IMR-90 (cell line): Measurements from ENCODE around the gene KCNG4. TPM values are rescaled to one million over a fixed set of nuclear protein-coding genes. Genes with fewer than 3 reads are reported as not detected.
A peak's percentile ranks its signal among the peaks of the same experiment; 100 is the strongest.

ENCODE experiments used
- ATAC-seq: fragments of 200-7000 bp; cut with Tn5 transposase; 2 replicates; pipeline ENCODE4 v1.9.1; 2020; ENCODE audit warnings: low read depth, mild to moderate bottlenecking, moderate library complexity
- BruUV-seq: library from RNA; stranded (reverse); fragments of 400-500 nt; replicated peaks from 2 replicates; lab custom pipeline; 2021; lab: Mats Ljungman, UMichigan
- CTCF ChIA-PET: fragments of 300-600 bp; formaldehyde crosslinking; extraction: SDS; loops from one replicate; lab custom pipeline; 2021; ENCODE audit warnings: antibody characterized with exemption; lab: Yijun Ruan, JAX
- POLR2A ChIA-PET: fragments of 300-600 bp; sonication (Branson Sonifier 250); formaldehyde crosslinking; loops from one replicate; lab custom pipeline; 2022; ENCODE audit warnings: antibody characterized with exemption; ENCODE audit not compliant: unreplicated experiment; lab: Charles Lee
- DNase-seq: peaks from one replicate; pipeline ENCODE4 v3.0.0; 2013
- H2AFZ ChIP-seq: replicated peaks from 2 replicates; pipeline ENCODE3; 2013; ENCODE audit warnings: low read length, mild to moderate bottlenecking; ENCODE audit not compliant: poor library complexity
- H2AK5ac ChIP-seq: 2 replicates; pipeline ENCODE4 v1.6.1; 2013; ENCODE audit warnings: low read depth, low read length, inconsistent platforms
- H2AK9ac ChIP-seq: replicated peaks from 2 replicates; pipeline ENCODE3; 2013; ENCODE audit warnings: mild to moderate bottlenecking, low read depth, low read length, moderate library complexity; ENCODE audit not compliant: poor library complexity
- H2BK120ac ChIP-seq: 2 replicates; pipeline ENCODE4 v1.6.1; 2013; ENCODE audit warnings: low read depth, low read length, inconsistent platforms
- H2BK15ac ChIP-seq: 3 replicates; pipeline ENCODE4 v1.6.1; 2013; ENCODE audit warnings: low read depth, low read length, inconsistent platforms
- H2BK20ac ChIP-seq: 2 replicates; pipeline ENCODE4 v1.6.1; 2013; ENCODE audit warnings: low read depth, mild to moderate bottlenecking, inconsistent platforms, low read length, moderate library complexity
- H2BK5ac ChIP-seq: 2 replicates; pipeline ENCODE4 v1.6.1; 2013; ENCODE audit warnings: mild to moderate bottlenecking, low read depth, low read length, inconsistent platforms; ENCODE audit not compliant: poor library complexity, severe bottlenecking
- H3K14ac ChIP-seq: replicated peaks from 2 replicates; pipeline ENCODE4 v1.6.1; 2013; ENCODE audit warnings: low read depth, low read length, inconsistent platforms
- H3K18ac ChIP-seq: 2 replicates; pipeline ENCODE4 v1.6.1; 2013; ENCODE audit warnings: low read depth, low read length, control low read depth
- H3K23ac ChIP-seq: 2 replicates; pipeline ENCODE4 v1.6.1; 2013; ENCODE audit warnings: low read depth, low read length, inconsistent platforms
- H3K27ac ChIP-seq: 2 replicates; pipeline ENCODE4 v1.5.1; 2013; ENCODE audit warnings: mild to moderate bottlenecking, control low read depth, low read length; ENCODE audit not compliant: insufficient read depth
- H3K27me3 ChIP-seq: 2 replicates; pipeline ENCODE4 v1.6.1; 2013; ENCODE audit warnings: low read length; ENCODE audit not compliant: control insufficient read depth, insufficient read depth
- H3K36me3 ChIP-seq: 2 replicates; pipeline ENCODE4 v1.6.1; 2013; ENCODE audit warnings: low read length, mixed read lengths; ENCODE audit not compliant: control insufficient read depth, insufficient read depth
- H3K4ac ChIP-seq: 2 replicates; pipeline ENCODE4 v1.6.1; 2013; ENCODE audit warnings: low read depth, low read length, inconsistent platforms
- H3K4me1 ChIP-seq: 2 replicates; pipeline ENCODE4 v1.6.1; 2013; ENCODE audit warnings: low read length, mixed read lengths; ENCODE audit not compliant: control insufficient read depth, insufficient read depth
- H3K4me2 ChIP-seq: 2 replicates; pipeline ENCODE4 v1.6.1; 2013; ENCODE audit warnings: low read depth, mild to moderate bottlenecking, control low read depth, low read length, moderate library complexity
- H3K4me3 ChIP-seq: 2 replicates; pipeline ENCODE4 v1.5.1; 2013; ENCODE audit warnings: low read depth, mild to moderate bottlenecking, control low read depth, low read length, moderate library complexity; ENCODE audit not compliant: insufficient read depth
- H3K56ac ChIP-seq: 2 replicates; pipeline ENCODE4 v1.6.1; 2013; ENCODE audit warnings: low read length, inconsistent platforms; ENCODE audit not compliant: insufficient read depth; ENCODE audit errors: extremely low read depth
- H3K79me1 ChIP-seq, 2 experiments: 2 replicates each; pipeline ENCODE4 v1.6.1; 2013; ENCODE audit warnings: low read length in 2 of 2, inconsistent platforms in 1 of 2, low read depth in 1 of 2
- H3K9ac ChIP-seq: 2 replicates; pipeline ENCODE4 v1.6.1; 2013; ENCODE audit warnings: low read depth, low read length, control low read depth
- H3K9me1 ChIP-seq: 2 replicates; pipeline ENCODE4 v1.6.1; 2013; ENCODE audit warnings: low read length, inconsistent platforms; ENCODE audit not compliant: insufficient read depth
- H3K9me3 ChIP-seq: 2 replicates; pipeline ENCODE4 v1.6.1; 2013; ENCODE audit warnings: low read length; ENCODE audit not compliant: control insufficient read depth, insufficient read depth
- H4K20me1 ChIP-seq: 2 replicates; pipeline ENCODE4 v1.6.1; 2013; ENCODE audit warnings: low read length, inconsistent platforms; ENCODE audit not compliant: insufficient read depth
- H4K5ac ChIP-seq: 2 replicates; pipeline ENCODE4 v1.6.1; 2013; ENCODE audit warnings: mild to moderate bottlenecking, low read depth, low read length, control low read depth
- H4K8ac ChIP-seq, 2 experiments: 2 replicates each; pipeline ENCODE4 v1.6.1; 2013; ENCODE audit warnings: low read depth in 2 of 2, low read length in 2 of 2, control low read depth in 1 of 2, inconsistent platforms in 1 of 2
- H4K91ac ChIP-seq: 2 replicates; pipeline ENCODE4 v1.6.1; 2013; ENCODE audit warnings: low read depth, low read length, inconsistent platforms; ENCODE audit not compliant: insufficient read depth
- BHLHE40 ChIP-seq: fragments of 150-350 bp; IDR thresholded peaks from 2 replicates; pipeline ENCODE4 v1.6.1; 2016; ENCODE audit warnings: mild to moderate bottlenecking, low read depth, low read length
- CEBPB ChIP-seq: IDR thresholded peaks from 2 replicates; pipeline ENCODE4 v1.6.1; 2012; ENCODE audit warnings: low read depth, low read length, improper control_type of control experiment
- CHD1 ChIP-seq: IDR thresholded peaks from 2 replicates; pipeline ENCODE4 v1.6.1; 2012; ENCODE audit warnings: low read depth, low read length, improper control_type of control experiment
- CTCF ChIP-seq: conservative IDR thresholded peaks from 2 replicates; pipeline ENCODE4 v1.5.1; 2012; ENCODE audit warnings: mild to moderate bottlenecking, low read depth, low read length, improper control_type of control experiment
- ELK1 ChIP-seq: fragments of 150-350 bp; IDR thresholded peaks from 2 replicates; pipeline ENCODE4 v1.6.1; 2016; ENCODE audit warnings: low read depth, mild to moderate bottlenecking, low read length, moderate library complexity, borderline replicate concordance
- FOS ChIP-seq: fragments of 150-350 bp; IDR thresholded peaks from 2 replicates; pipeline ENCODE4 v1.6.1; 2016; ENCODE audit warnings: low read depth, low read length
- MAFK ChIP-seq: IDR thresholded peaks from 2 replicates; pipeline ENCODE4 v1.6.1; 2012; ENCODE audit warnings: low read depth, low read length, improper control_type of control experiment
- MAZ ChIP-seq: IDR thresholded peaks from 2 replicates; pipeline ENCODE4 v1.6.1; 2012; ENCODE audit warnings: low read depth, mild to moderate bottlenecking, low read length, improper control_type of control experiment, moderate library complexity, borderline replicate concordance
- MXI1 ChIP-seq: IDR thresholded peaks from 2 replicates; pipeline ENCODE4 v1.6.1; 2012; ENCODE audit warnings: low read depth, mild to moderate bottlenecking, low read length, moderate library complexity, borderline replicate concordance
- NFE2L2 ChIP-seq: fragments of 150-350 bp; IDR thresholded peaks from 2 replicates; pipeline ENCODE4 v1.6.1; 2016; ENCODE audit warnings: low read depth, mild to moderate bottlenecking, low read length
- POLR2A ChIP-seq: IDR thresholded peaks from 2 replicates; pipeline ENCODE4 v1.6.1; 2012; ENCODE audit warnings: mild to moderate bottlenecking, low read depth, low read length
- RAD21 ChIP-seq: IDR thresholded peaks from 2 replicates; pipeline ENCODE4 v1.6.1; 2012; ENCODE audit warnings: low read length, improper control_type of control experiment
- RCOR1 ChIP-seq: IDR thresholded peaks from 2 replicates; pipeline ENCODE4 v1.6.1; 2012; ENCODE audit warnings: mild to moderate bottlenecking, low read length, improper control_type of control experiment; ENCODE audit not compliant: insufficient replicate concordance
- RFX5 ChIP-seq: IDR thresholded peaks from 2 replicates; pipeline ENCODE4 v1.8.0; 2012; ENCODE audit warnings: low read depth, mild to moderate bottlenecking, low read length, moderate library complexity
- SMC3 ChIP-seq: fragments of 150-350 bp; IDR thresholded peaks from 2 replicates; pipeline ENCODE4 v1.6.1; 2016; ENCODE audit warnings: low read depth, mild to moderate bottlenecking, antibody characterized with exemption, low read length, moderate library complexity
- USF2 ChIP-seq: fragments of 150-350 bp; IDR thresholded peaks from 2 replicates; pipeline ENCODE4 v1.6.1; 2017; ENCODE audit warnings: mild to moderate bottlenecking, antibody characterized with exemption, low read length, low read depth
- WGBS, 2 experiments: methylation state at CpG; one replicate each; pipeline versions ENCODE4 v1.1.5 to v1.1.7; 2013; ENCODE audit warnings: missing lambda C conversion rate in 2 of 2; ENCODE audit not compliant: insufficient read length in 1 of 2; ENCODE audit errors: extremely low coverage in 2 of 2; 5-methylcytosine and 5-hydroxymethylcytosine counted together
- dilution Hi-C: fragments of 300-500 bp; cut with HindIII; formaldehyde crosslinking; loops from one replicate; pipeline ENCODE4 v1.14.3; 2018; ENCODE audit warnings: low sequenced_read_pairs; ENCODE audit not compliant: unreplicated experiment
- in situ Hi-C: fragments of 300-500 bp; cut with MboI; formaldehyde crosslinking; loops from 3 replicates; pipeline ENCODE4 v1.14.3; 2019; ENCODE audit warnings: low sequenced_read_pairs, inconsistent platforms, mixed read lengths
- intact Hi-C: fragments of 100-400 bp; cut with micrococcal nuclease; formaldehyde crosslinking; loops from 2 replicates; pipeline ENCODE4 v1.10.0; 2022
- polyA plus RNA-seq, 3 experiments: library from polyadenylated mRNA; depleted of rRNA; stranded (reverse); fragments of >200 nt; gene quantifications; 2 replicates each; pipeline ENCODE4 v1.2.3, GENCODE V29; 2012; ENCODE audit warnings: low replicate concordance in 1 of 3
- total RNA-seq: library from RNA; depleted of rRNA; stranded (reverse); fragments of >200 nt; gene quantifications from 2 replicates; pipeline ENCODE4 v1.2.3, GENCODE V29; 2012

The KCNG4 gene
- total and polyA plus RNA-seq, 2 of the 4 experiments (the other 2 are of a cell fraction): not detected

GRCh38 chr16:84278333-84278732 is 38.5 kb upstream of the KCNG4 start:
- Histone ChIP-seq H2BK20ac (no peak overlapping the region), H3K9me1 (no peaks in the 10 kb centered on the region), H3K9me3 (no peaks in the 10 kb centered on the region), H3K9ac (no peak overlapping the region), H3K56ac (no peak overlapping the region), H2BK120ac (no peak overlapping the region), H3K36me3 (no peaks in the 10 kb centered on the region), H4K20me1 (no peaks in the 10 kb centered on the region), H2BK15ac (no peak overlapping the region), H3K79me1 (no peaks in the 10 kb centered on the region), H2AFZ (no peak overlapping the region), H3K14ac (no peak overlapping the region), H4K5ac (no peak overlapping the region), H3K27ac (no peak overlapping the region), H3K18ac (no peak overlapping the region), H4K91ac (no peak overlapping the region; the same call in 1 of the 2 replicates), H2BK5ac (no peak overlapping the region), H3K4ac (0 out of 2 replicates have a peak overlapping the region, but pooled peaks have one; percentile 21), H3K4me2 (no peak overlapping the region), H2AK5ac (no peak overlapping the region), H3K4me1 (no peaks in the 10 kb centered on the region; the same call in 1 of the 2 replicates), H3K4me3 (no peak overlapping the region), H2AK9ac (no peak overlapping the region), H3K23ac (no peak overlapping the region), H4K8ac (no peak overlapping the region), H3K27me3 (peaks cover 12% of the 10 kb centered on the region)
- DNase-seq: no peak
- intact Hi-C loops: no loop called here
- ChIA-PET POLR2A (no interaction called here), CTCF (interaction anchor here (0.6 to 4.1 kb wide), 4 partner anchors 30 to 49 kb away, joined by 3 to 15 read pairs (median 6); no protein-coding TSS in a partner anchor)
- BruUV-seq: no TSS peak
- dilution Hi-C loops: no loop called here
- WGBS, 2 experiments: 77% methylated on average over 5 of the region's 12 CpGs; no CpG with 5 or more reads in 1 of the 2 experiments
- no peak for ATAC-seq
- TF ChIP-seq RAD21 (no peak), USF2 (no peak), FOS (no peak), CHD1 (no peak), CTCF (no peak), BHLHE40 (no peak), MAFK (no peak), POLR2A (no peak), ELK1 (no peak), SMC3 (no peak), CEBPB (no peak), MAZ (no peak), RCOR1 (no peak), NFE2L2 (no peak), RFX5 (no peak), MXI1 (no peak)
- in situ Hi-C loops: loop anchor here (25.0 kb wide), 2 partner anchors 359 to 434 kb away; partner anchors contain the start of gene KLHL36
